Motor neuron (in vitro differentiated cells): ENCODE results near the gene XPO4. TPM values are rescaled to one million over a fixed set of nuclear protein-coding genes. Genes with fewer than 3 reads are reported as not detected.

Source experiments
- ATAC-seq, 8 experiments: fragments of 200-7000 bp; cut with Tn5 transposase; replicated peaks in 6 of 8; 2 replicates each; pipeline ENCODE4 v1.8.0; 2021; ENCODE audit warnings: mild to moderate bottlenecking in 8 of 8, moderate library complexity in 8 of 8
- H3K27ac ChIP-seq, 2 donors: fragments of 250-450 bp; sonication (Bioruptor Pico); 2 replicates each; pipeline ENCODE4 v1.9.0; 2021; ENCODE audit warnings: antibody characterized with exemption in 2 of 2, mild to moderate bottlenecking in 2 of 2, moderate library complexity in 1 of 2
- H3K4me1 ChIP-seq, 2 donors: fragments of 250-450 bp; sonication (Bioruptor Pico); replicated peaks in 1 of 2; 2 replicates each; pipeline ENCODE4 v1.6.1; 2021; ENCODE audit warnings: antibody characterized with exemption in 2 of 2, mild to moderate bottlenecking in 2 of 2, moderate library complexity in 1 of 2
- H3K4me3 ChIP-seq, 5 donors: fragments of 250-450 bp; sonication (Bioruptor Pico); 2 replicates each; pipeline ENCODE4 v1.9.0; 2021; ENCODE audit warnings: antibody characterized with exemption in 5 of 5, mild to moderate bottlenecking in 5 of 5, moderate library complexity in 4 of 5
- WGBS, 10 experiments: fragments of 450-650 bp; shearing (Covaris generic); methylation state at CpG; one replicate each; pipeline ENCODE4 v1.0.0; 2022; 5-methylcytosine and 5-hydroxymethylcytosine counted together
- in situ Hi-C, 9 experiments: fragments of 400-800 bp; cut with MboI; loops; one replicate each; pipeline ENCODE4 v1.15.0; 2021; ENCODE audit warnings: low sequenced_read_pairs in 9 of 9, low pct_unique_long_range_greater_than_20kb in 2 of 9; ENCODE audit not compliant: unreplicated experiment in 9 of 9
- total RNA-seq, 8 experiments: library from RNA; unstranded; fragments of 300-600 nt; gene quantifications; 2 replicates each; pipeline versions ENCODE4 v1.2.3 to v1.2.4, GENCODE V29; 2022

XPO4 gene
- total RNA-seq, 8 experiments from 2014 or later: 11.4 to 32.2 (median 15.3) TPM

DNA sequence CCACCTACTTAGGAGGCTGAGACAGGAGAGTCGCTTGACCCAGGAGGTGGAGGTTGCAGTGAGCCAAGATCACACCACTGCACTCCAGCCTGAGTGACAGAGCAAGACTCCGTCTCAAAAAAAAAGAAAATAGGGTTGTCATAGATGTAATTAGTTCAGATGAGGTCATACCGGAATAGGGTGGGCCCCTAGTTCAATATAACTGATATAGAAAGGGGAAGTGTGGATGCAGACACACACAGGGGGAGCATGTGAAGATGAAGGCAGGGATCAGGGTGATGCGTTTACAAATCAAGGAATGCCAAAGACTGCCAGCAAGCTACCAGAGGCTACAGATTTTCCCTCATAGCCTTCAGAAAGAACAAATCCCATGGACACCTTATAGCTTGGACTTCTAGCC lies 104.5 kb downstream of the XPO4 start:
- 50 to 100% (median 100%) methylated on average over 1 to 3 of the region's 4 CpGs; no CpG with 5 or more reads in 3 of the 10 experiments for WGBS, 10 experiments
- no peak overlapping the region for H3K4me3 ChIP-seq
- peak in 1 of 8 experiments; percentile 63 for ATAC-seq
- in situ Hi-C loops: no loop called here
- H3K4me1 ChIP-seq: no peaks in the 10 kb centered on the region
- H3K27ac ChIP-seq: no peak overlapping the region

DNA sequence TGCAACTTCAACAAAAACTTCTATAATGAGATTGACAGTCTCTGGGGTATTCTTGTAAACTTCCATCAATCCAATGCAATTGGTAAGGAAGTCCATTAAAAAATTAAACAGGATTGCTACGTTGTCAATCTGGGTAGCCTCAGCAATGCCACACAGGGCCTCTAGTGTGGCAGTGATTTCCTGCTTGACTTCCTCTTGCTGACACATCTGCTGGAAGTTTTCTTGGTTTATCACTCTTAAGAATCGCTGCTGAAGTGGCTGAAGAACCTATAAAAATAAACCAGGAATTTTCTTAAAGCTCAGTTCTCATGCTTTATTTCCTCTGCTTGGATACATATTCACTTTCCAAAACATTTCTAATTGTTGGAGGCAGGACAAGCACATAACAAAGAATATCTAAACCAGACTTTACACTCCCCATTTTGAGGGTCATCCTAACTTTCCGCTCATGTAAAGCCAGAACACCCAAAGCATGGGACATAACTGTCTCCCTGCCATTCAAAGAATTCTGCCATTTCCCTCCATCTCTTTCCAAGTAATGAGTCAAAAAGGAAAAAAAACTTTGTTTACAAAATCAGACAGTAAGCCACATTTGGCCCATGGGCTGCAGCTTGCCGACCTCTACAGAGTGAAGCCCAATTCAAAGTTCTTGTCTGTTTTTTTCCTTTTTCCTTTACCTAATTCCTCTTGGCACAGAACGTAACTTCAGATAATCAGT lies 105.6 kb downstream of the XPO4 start:
- 9 to 100% (median 88%) methylated on average over 1 to 5 of the region's 5 CpGs for WGBS, 10 experiments
- Histone ChIP-seq H3K4me1 (no peaks in the 10 kb centered on the region), H3K4me3 (no peak overlapping the region), H3K27ac (no peak overlapping the region)
- no peak for ATAC-seq
- in situ Hi-C loops: no loop called here

DNA sequence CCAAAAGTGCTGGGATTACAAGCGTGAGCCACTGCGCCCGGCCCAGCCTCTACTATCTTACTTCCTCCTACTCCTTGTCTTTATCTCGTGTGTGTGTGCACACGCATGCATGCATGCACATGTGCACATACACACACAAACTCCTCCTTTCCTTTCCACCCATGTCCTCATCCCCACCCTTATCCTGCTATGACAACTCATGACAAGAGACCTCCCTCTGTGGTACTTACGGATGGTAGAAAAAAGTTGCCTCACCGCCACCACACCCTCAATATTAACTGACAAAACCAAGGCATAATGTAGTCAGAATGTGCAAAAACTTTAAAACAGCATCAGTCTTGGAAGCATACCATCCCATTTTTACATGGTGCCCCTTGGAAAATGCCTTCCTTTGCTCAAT lies 112.9 kb downstream of the XPO4 start:
- in situ Hi-C loops: no loop called here
- no peak overlapping the region for H3K4me3 ChIP-seq
- H3K27ac ChIP-seq: no peak overlapping the region
- peak in 2 of 8 experiments; percentile 70 to 84 for ATAC-seq
- 32 to 100% (median 100%) methylated on average over 1 to 4 of the region's 7 CpGs; no CpG with 5 or more reads in 3 of the 10 experiments for WGBS, 10 experiments
- H3K4me1 ChIP-seq: peaks cover 4 to 10% of the 10 kb centered on the region in 2 donors

GRCh38 chr13:20788312-20788711 lies 114.2 kb downstream of the XPO4 start:
- H3K4me1 ChIP-seq: peaks cover 4 to 10% of the 10 kb centered on the region in 2 donors
- H3K27ac ChIP-seq: no peak overlapping the region
- no peak overlapping the region for H3K4me3 ChIP-seq
- in situ Hi-C loops: no loop called here
- ATAC-seq: no peak
- WGBS, 10 experiments: 100% methylated on average over 1 of the region's 1 CpG; no CpG with 5 or more reads in 7 of the 10 experiments

- no peak overlapping the region for H3K27ac ChIP-seq
- peaks cover 4 to 10% of the 10 kb centered on the region in 2 donors for H3K4me1 ChIP-seq
- in situ Hi-C loops: no loop called here
- 87 to 100% (median 96%) methylated on average over 2 to 5 of the region's 5 CpGs; no CpG with 5 or more reads in 1 of the 10 experiments for WGBS, 10 experiments
- no peak for ATAC-seq
- H3K4me3 ChIP-seq: no peak overlapping the region
Observed at GRCh38 chr13:20787180-20787579, 115.4 kb downstream of the XPO4 start.

DNA sequence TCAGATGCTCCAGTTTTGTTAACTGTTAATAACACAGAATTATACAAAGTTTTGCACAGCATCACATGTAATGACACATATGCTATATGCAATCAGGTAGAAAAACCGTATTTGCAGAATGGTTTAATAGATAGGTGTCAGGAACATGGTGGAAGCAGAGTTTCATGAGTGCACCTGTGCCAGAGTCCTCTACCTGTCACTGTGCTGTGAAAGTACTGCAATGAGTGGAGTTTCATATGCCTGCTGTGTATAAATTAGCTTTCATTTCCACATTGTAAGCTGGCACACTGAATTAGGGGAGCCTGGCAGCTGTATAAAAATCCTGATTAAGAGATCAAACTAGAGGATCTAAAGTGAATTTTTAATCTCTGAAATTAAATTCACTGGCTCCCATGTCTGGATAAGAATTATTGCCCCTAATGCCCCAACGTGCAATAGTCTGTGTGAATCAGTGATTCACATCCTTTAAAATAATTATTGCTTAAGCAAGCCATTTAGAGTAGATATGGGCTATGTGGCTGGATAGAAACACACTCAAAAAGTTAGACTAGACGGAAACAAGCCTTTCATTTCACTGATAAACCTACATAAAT lies 120.3 kb downstream of the XPO4 start:
- H3K27ac ChIP-seq: no peak overlapping the region
- ATAC-seq: no peak
- H3K4me3 ChIP-seq: no peak overlapping the region
- WGBS, 10 experiments: 76 to 100% (median 100%) methylated on average over 1 to 3 of the region's 3 CpGs; no CpG with 5 or more reads in 1 of the 10 experiments
- in situ Hi-C loops: no loop called here
- H3K4me1 ChIP-seq: no peaks in the 10 kb centered on the region

GRCh38 chr13:20780317-20780716 lies 122.2 kb downstream of the XPO4 start:
- Histone ChIP-seq H3K27ac (no peak overlapping the region), H3K4me1 (no peaks in the 10 kb centered on the region), H3K4me3 (no peak overlapping the region)
- in situ Hi-C loops: no loop called here
- WGBS, 10 experiments: 8 to 100% (median 88%) methylated on average over 1 of the region's 1 CpG; no CpG with 5 or more reads in 1 of the 10 experiments
- ATAC-seq: no peak

DNA sequence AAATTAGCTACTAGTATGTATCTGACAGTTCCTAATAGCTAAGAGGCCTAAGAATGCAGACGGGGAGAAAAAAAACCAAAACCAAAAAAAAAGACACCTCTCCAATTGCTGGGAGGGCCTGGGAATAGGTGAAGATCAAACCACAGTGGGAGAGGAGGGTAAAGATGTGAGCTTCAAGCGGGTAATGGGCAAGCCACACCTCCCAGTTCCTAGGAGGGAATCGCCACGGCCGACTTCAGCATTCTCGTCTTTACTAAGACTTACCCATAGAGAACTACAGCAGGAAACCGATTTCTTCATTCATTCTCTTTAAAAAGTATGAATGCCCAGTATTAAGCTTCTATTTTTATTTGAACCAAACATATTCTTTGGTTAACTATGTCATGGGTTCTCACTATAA lies 123.1 kb downstream of the XPO4 start:
- Histone ChIP-seq H3K4me3 (no peak overlapping the region), H3K27ac (no peak overlapping the region), H3K4me1 (no peaks in the 10 kb centered on the region)
- 63 to 95% (median 87%) methylated on average over 2 to 7 of the region's 7 CpGs; no CpG with 5 or more reads in 2 of the 10 experiments for WGBS, 10 experiments
- in situ Hi-C loops: no loop called here
- no peak for ATAC-seq

DNA sequence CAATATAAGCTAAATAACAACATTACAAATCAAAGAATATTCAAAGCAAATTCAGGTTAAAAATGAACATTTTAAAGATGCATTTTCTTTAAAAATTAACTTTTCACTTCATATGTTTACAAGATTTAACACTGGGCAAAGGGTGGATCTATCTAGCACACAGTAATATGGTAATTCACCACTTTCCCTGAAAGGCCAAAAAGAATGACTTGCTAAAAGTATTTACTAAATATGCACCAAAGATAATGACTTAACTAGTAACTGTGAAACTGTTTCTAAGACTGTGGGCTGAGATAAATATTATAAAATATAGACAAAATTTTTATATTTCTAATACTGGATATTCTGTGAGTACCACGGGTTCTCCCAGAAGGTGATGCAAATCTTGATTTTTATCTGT lies 124.2 kb downstream of the XPO4 start:
- Histone ChIP-seq H3K27ac (no peak overlapping the region), H3K4me1 (no peaks in the 10 kb centered on the region), H3K4me3 (no peak overlapping the region)
- peak in 2 of 8 experiments; percentile 24 to 37 for ATAC-seq
- in situ Hi-C loops: no loop called here
- WGBS, 10 experiments: 33 to 100% (median 86%) methylated on average over 1 of the region's 1 CpG; no CpG with 5 or more reads in 1 of the 10 experiments

DNA sequence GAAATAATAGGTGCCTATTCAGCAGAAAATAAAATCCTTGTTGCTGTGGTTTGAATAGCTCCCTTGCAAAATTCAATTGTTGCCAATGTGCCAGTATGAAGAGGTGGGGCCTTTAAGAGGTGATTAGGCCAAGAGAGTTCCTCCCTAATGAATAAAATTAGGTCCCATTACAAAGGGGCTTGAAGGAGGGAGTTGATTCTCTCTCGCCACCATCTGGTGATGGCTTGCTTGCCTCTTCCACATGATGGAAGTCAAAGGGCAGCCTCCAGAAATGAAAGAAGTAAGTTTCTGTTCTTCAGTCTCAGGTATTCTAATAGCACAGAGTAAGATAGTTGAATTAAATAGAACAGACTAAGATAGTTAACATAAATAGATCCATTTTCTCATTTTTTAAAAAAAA lies 125.8 kb downstream of the XPO4 start:
- Histone ChIP-seq H3K4me1 (peaks cover 3 to 10% of the 10 kb centered on the region in 2 donors), H3K27ac (no peak overlapping the region), H3K4me3 (no peak overlapping the region)
- WGBS, 10 experiments: 57 to 100% (median 86%) methylated on average over 1 of the region's 1 CpG; no CpG with 5 or more reads in 3 of the 10 experiments
- ATAC-seq: no peak
- in situ Hi-C loops: no loop called here

GRCh38 chr13:20775961-20776360 lies 126.6 kb downstream of the XPO4 start:
- in situ Hi-C loops: no loop called here

DNA sequence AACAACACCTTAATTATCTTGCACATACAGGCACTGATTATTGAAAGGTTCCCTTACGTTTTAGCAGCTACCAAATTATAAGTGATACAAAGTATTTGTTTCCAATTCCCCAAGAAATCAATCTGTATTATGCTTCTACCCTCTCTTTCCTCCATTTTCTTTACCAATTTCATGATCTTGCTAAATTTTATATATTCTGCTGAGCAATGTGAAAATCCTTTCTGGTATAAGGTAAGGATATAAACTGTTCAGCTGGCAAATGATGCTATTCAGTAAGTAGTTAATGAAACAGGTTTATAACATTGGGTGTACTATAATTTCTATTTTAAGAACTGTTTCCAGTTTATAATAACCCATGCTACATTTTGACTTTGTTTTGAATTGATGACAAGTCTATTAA lies 127.8 kb downstream of the XPO4 start:
- no peak for ATAC-seq
- H3K4me1 ChIP-seq: peaks cover 3 to 10% of the 10 kb centered on the region in 2 donors
- H3K4me3 ChIP-seq: no peak overlapping the region
- no peak overlapping the region for H3K27ac ChIP-seq
- WGBS, 10 experiments: 33 to 100% (median 76%) methylated on average over 1 of the region's 1 CpG; no CpG with 5 or more reads in 2 of the 10 experiments
- in situ Hi-C loops: no loop called here

More at GRCh38 chr13:20775961-20776360, 126.6 kb downstream of the XPO4 start:
- WGBS, 10 experiments: 92 to 100% (median 100%) methylated on average over 1 to 2 of the region's 2 CpGs; no CpG with 5 or more reads in 1 of the 10 experiments
- no peak overlapping the region for H3K27ac ChIP-seq
- no peak for ATAC-seq
- H3K4me1 ChIP-seq: peaks cover 3 to 10% of the 10 kb centered on the region in 2 donors
- H3K4me3 ChIP-seq: no peak overlapping the region

DNA sequence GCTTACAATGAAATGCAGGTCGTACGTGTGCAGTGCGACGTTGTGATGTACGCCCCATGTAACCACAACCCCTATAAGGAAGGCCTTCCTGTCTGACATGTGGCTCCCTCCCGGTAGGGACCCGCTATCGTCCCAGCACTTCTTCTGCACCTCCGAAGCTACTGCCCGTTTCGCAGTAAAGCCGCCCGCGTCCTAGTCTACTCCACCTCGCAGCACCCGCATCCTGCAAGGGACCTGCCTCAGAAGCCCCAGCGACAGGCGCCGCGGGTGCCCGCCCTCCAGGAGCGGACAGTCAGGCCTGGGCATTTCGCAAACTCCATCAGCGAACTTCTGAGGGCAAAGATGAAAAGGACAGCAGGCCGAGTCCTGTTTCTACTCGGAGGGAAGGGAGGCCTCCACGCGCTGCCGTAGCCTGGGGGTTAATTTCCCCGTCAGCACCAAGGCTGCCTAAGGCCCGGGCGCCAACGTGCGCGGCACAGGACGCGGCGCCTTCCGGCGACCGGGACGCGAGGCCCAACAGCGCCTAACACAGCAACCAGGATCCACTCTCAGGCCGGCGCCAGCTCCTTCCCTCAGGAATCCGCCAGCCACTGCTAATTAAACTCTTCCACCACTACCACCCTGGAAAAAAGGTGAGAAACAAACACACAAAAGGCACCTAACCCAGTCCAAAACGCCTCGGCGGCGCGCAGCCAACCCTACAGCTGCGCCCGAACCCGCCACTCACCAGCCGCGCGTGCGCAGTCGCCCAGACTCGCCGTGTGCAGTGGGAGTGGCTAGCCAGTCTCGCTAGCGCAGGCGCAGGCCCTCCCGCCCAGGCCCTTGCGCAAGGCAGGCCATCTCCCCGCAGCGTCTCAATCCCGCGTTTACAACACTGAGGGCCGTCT lies 129.1 kb downstream of the XPO4 start, which contains the start of gene EEF1AKMT1:
TSS of gene EEF1AKMT1 (minus strand) at position 768 of the 887 bp plus-strand sequence. CDS start 16,363 bp downstream, outside the sequence.
- Histone ChIP-seq H3K27ac (peak within 1 kb of the TSS; percentile 75 to 84), H3K4me1 (peaks cover 3 to 10% of the 10 kb centered on the region in 2 donors), H3K4me3 (peak within 1 kb of the TSS; percentile 44 to 64 (median 49))
- 0 to 16% (median 2%) methylated on average over 2 to 18 of the region's 72 CpGs; no CpG with 5 or more reads in 2 of the 10 experiments for WGBS, 10 experiments
- peak; percentile 85 to 98 (median 94) for ATAC-seq
- in situ Hi-C loops: no loop called here
